IMR-90 (cell line): ENCODE data around the gene ZNF3. TPM values are rescaled to one million over a fixed set of nuclear protein-coding genes. Genes with fewer than 3 reads are reported as not detected.

ENCODE experiments used
- ATAC-seq: fragments of 200-7000 bp; cut with Tn5 transposase; 2 replicates; pipeline ENCODE4 v1.9.1; 2020; ENCODE audit warnings: low read depth, mild to moderate bottlenecking, moderate library complexity
- BruUV-seq: library from RNA; stranded (reverse); fragments of 400-500 nt; replicated peaks from 2 replicates; lab custom pipeline; 2021; lab: Mats Ljungman, UMichigan
- CTCF ChIA-PET: fragments of 300-600 bp; formaldehyde crosslinking; extraction: SDS; loops from one replicate; lab custom pipeline; 2021; ENCODE audit warnings: antibody characterized with exemption; lab: Yijun Ruan, JAX
- POLR2A ChIA-PET: fragments of 300-600 bp; sonication (Branson Sonifier 250); formaldehyde crosslinking; loops from one replicate; lab custom pipeline; 2022; ENCODE audit warnings: antibody characterized with exemption; ENCODE audit not compliant: unreplicated experiment; lab: Charles Lee
- DNase-seq: peaks from one replicate; pipeline ENCODE4 v3.0.0; 2013
- H2AFZ ChIP-seq: replicated peaks from 2 replicates; pipeline ENCODE3; 2013; ENCODE audit warnings: low read length, mild to moderate bottlenecking; ENCODE audit not compliant: poor library complexity
- H2AK5ac ChIP-seq: 2 replicates; pipeline ENCODE4 v1.6.1; 2013; ENCODE audit warnings: low read depth, low read length, inconsistent platforms
- H2AK9ac ChIP-seq: replicated peaks from 2 replicates; pipeline ENCODE3; 2013; ENCODE audit warnings: mild to moderate bottlenecking, low read depth, low read length, moderate library complexity; ENCODE audit not compliant: poor library complexity
- H2BK120ac ChIP-seq: 2 replicates; pipeline ENCODE4 v1.6.1; 2013; ENCODE audit warnings: low read depth, low read length, inconsistent platforms
- H2BK15ac ChIP-seq: 3 replicates; pipeline ENCODE4 v1.6.1; 2013; ENCODE audit warnings: low read depth, low read length, inconsistent platforms
- H2BK20ac ChIP-seq: 2 replicates; pipeline ENCODE4 v1.6.1; 2013; ENCODE audit warnings: low read depth, mild to moderate bottlenecking, inconsistent platforms, low read length, moderate library complexity
- H2BK5ac ChIP-seq: 2 replicates; pipeline ENCODE4 v1.6.1; 2013; ENCODE audit warnings: mild to moderate bottlenecking, low read depth, low read length, inconsistent platforms; ENCODE audit not compliant: poor library complexity, severe bottlenecking
- H3K14ac ChIP-seq: replicated peaks from 2 replicates; pipeline ENCODE4 v1.6.1; 2013; ENCODE audit warnings: low read depth, low read length, inconsistent platforms
- H3K18ac ChIP-seq: 2 replicates; pipeline ENCODE4 v1.6.1; 2013; ENCODE audit warnings: low read depth, low read length, control low read depth
- H3K23ac ChIP-seq: 2 replicates; pipeline ENCODE4 v1.6.1; 2013; ENCODE audit warnings: low read depth, low read length, inconsistent platforms
- H3K27ac ChIP-seq: 2 replicates; pipeline ENCODE4 v1.5.1; 2013; ENCODE audit warnings: mild to moderate bottlenecking, control low read depth, low read length; ENCODE audit not compliant: insufficient read depth
- H3K27me3 ChIP-seq: 2 replicates; pipeline ENCODE4 v1.6.1; 2013; ENCODE audit warnings: low read length; ENCODE audit not compliant: control insufficient read depth, insufficient read depth
- H3K36me3 ChIP-seq: 2 replicates; pipeline ENCODE4 v1.6.1; 2013; ENCODE audit warnings: low read length, mixed read lengths; ENCODE audit not compliant: control insufficient read depth, insufficient read depth
- H3K4ac ChIP-seq: 2 replicates; pipeline ENCODE4 v1.6.1; 2013; ENCODE audit warnings: low read depth, low read length, inconsistent platforms
- H3K4me1 ChIP-seq: 2 replicates; pipeline ENCODE4 v1.6.1; 2013; ENCODE audit warnings: low read length, mixed read lengths; ENCODE audit not compliant: control insufficient read depth, insufficient read depth
- H3K4me2 ChIP-seq: 2 replicates; pipeline ENCODE4 v1.6.1; 2013; ENCODE audit warnings: low read depth, mild to moderate bottlenecking, control low read depth, low read length, moderate library complexity
- H3K4me3 ChIP-seq: 2 replicates; pipeline ENCODE4 v1.5.1; 2013; ENCODE audit warnings: low read depth, mild to moderate bottlenecking, control low read depth, low read length, moderate library complexity; ENCODE audit not compliant: insufficient read depth
- H3K56ac ChIP-seq: 2 replicates; pipeline ENCODE4 v1.6.1; 2013; ENCODE audit warnings: low read length, inconsistent platforms; ENCODE audit not compliant: insufficient read depth; ENCODE audit errors: extremely low read depth
- H3K79me1 ChIP-seq, 2 experiments: 2 replicates each; pipeline ENCODE4 v1.6.1; 2013; ENCODE audit warnings: low read length in 2 of 2, inconsistent platforms in 1 of 2, low read depth in 1 of 2
- H3K9ac ChIP-seq: 2 replicates; pipeline ENCODE4 v1.6.1; 2013; ENCODE audit warnings: low read depth, low read length, control low read depth
- H3K9me1 ChIP-seq: 2 replicates; pipeline ENCODE4 v1.6.1; 2013; ENCODE audit warnings: low read length, inconsistent platforms; ENCODE audit not compliant: insufficient read depth
- H3K9me3 ChIP-seq: 2 replicates; pipeline ENCODE4 v1.6.1; 2013; ENCODE audit warnings: low read length; ENCODE audit not compliant: control insufficient read depth, insufficient read depth
- H4K20me1 ChIP-seq: 2 replicates; pipeline ENCODE4 v1.6.1; 2013; ENCODE audit warnings: low read length, inconsistent platforms; ENCODE audit not compliant: insufficient read depth
- H4K5ac ChIP-seq: 2 replicates; pipeline ENCODE4 v1.6.1; 2013; ENCODE audit warnings: mild to moderate bottlenecking, low read depth, low read length, control low read depth
- H4K8ac ChIP-seq, 2 experiments: 2 replicates each; pipeline ENCODE4 v1.6.1; 2013; ENCODE audit warnings: low read depth in 2 of 2, low read length in 2 of 2, control low read depth in 1 of 2, inconsistent platforms in 1 of 2
- H4K91ac ChIP-seq: 2 replicates; pipeline ENCODE4 v1.6.1; 2013; ENCODE audit warnings: low read depth, low read length, inconsistent platforms; ENCODE audit not compliant: insufficient read depth
- CTCF ChIP-seq: conservative IDR thresholded peaks from 2 replicates; pipeline ENCODE4 v1.5.1; 2012; ENCODE audit warnings: mild to moderate bottlenecking, low read depth, low read length, improper control_type of control experiment
- MAFK ChIP-seq: IDR thresholded peaks from 2 replicates; pipeline ENCODE4 v1.6.1; 2012; ENCODE audit warnings: low read depth, low read length, improper control_type of control experiment
- RAD21 ChIP-seq: IDR thresholded peaks from 2 replicates; pipeline ENCODE4 v1.6.1; 2012; ENCODE audit warnings: low read length, improper control_type of control experiment
- RCOR1 ChIP-seq: IDR thresholded peaks from 2 replicates; pipeline ENCODE4 v1.6.1; 2012; ENCODE audit warnings: mild to moderate bottlenecking, low read length, improper control_type of control experiment; ENCODE audit not compliant: insufficient replicate concordance
- WGBS, 2 experiments: methylation state at CpG; one replicate each; pipeline versions ENCODE4 v1.1.5 to v1.1.7; 2013; ENCODE audit warnings: missing lambda C conversion rate in 2 of 2; ENCODE audit not compliant: insufficient read length in 1 of 2; ENCODE audit errors: extremely low coverage in 2 of 2; 5-methylcytosine and 5-hydroxymethylcytosine counted together
- dilution Hi-C: fragments of 300-500 bp; cut with HindIII; formaldehyde crosslinking; loops from one replicate; pipeline ENCODE4 v1.14.3; 2018; ENCODE audit warnings: low sequenced_read_pairs; ENCODE audit not compliant: unreplicated experiment
- in situ Hi-C: fragments of 300-500 bp; cut with MboI; formaldehyde crosslinking; loops from 3 replicates; pipeline ENCODE4 v1.14.3; 2019; ENCODE audit warnings: low sequenced_read_pairs, inconsistent platforms, mixed read lengths
- intact Hi-C: fragments of 100-400 bp; cut with micrococcal nuclease; formaldehyde crosslinking; loops from 2 replicates; pipeline ENCODE4 v1.10.0; 2022
- polyA plus RNA-seq, 3 experiments: library from polyadenylated mRNA; depleted of rRNA; stranded (reverse); fragments of >200 nt; gene quantifications; 2 replicates each; pipeline ENCODE4 v1.2.3, GENCODE V29; 2012; ENCODE audit warnings: low replicate concordance in 1 of 3
- total RNA-seq: library from RNA; depleted of rRNA; stranded (reverse); fragments of >200 nt; gene quantifications from 2 replicates; pipeline ENCODE4 v1.2.3, GENCODE V29; 2012

ZNF3 gene
- total and polyA plus RNA-seq, 2 of the 4 experiments (the other 2 are of a cell fraction), result 24.8 to 30.8 TPM

GRCh38 chr7:100093925-100094486 lies 12.5 kb upstream of the ZNF3 start:
- no peaks in the 10 kb centered on the region for H3K9me3 ChIP-seq
- H2BK15ac ChIP-seq, result no peak overlapping the region
- no peak overlapping the region for H3K4me2 ChIP-seq
- peaks cover 9% of the 10 kb centered on the region for H3K9me1 ChIP-seq
- H3K9ac ChIP-seq, result no peak overlapping the region
- no peak overlapping the region for H3K23ac ChIP-seq
- H3K4ac ChIP-seq, result no peak overlapping the region
- H3K18ac ChIP-seq, result no peak overlapping the region
- H3K27me3 ChIP-seq, result no peaks in the 10 kb centered on the region
- peaks cover 15% of the 10 kb centered on the region for H4K20me1 ChIP-seq
- H2AK5ac ChIP-seq, result no peak overlapping the region
- H3K79me1 ChIP-seq, result peaks cover 44 to 83% of the 10 kb centered on the region in 2 experiments
- BruUV-seq, result no TSS peak
- in situ Hi-C loops, result no loop called here
- H4K91ac ChIP-seq, result no peak overlapping the region
- no peak overlapping the region for H2AFZ ChIP-seq
- DNase-seq (no peak), ATAC-seq (no peak)
- no peak overlapping the region for H2AK9ac ChIP-seq
- dilution Hi-C loops, result no loop called here
- TF ChIP-seq RAD21 (no peak), RCOR1 (no peak), MAFK (peak; percentile 97), CTCF (no peak)
- H3K27ac ChIP-seq, result no peak overlapping the region
- POLR2A ChIA-PET, result no interaction called here
- no peak overlapping the region for H4K5ac ChIP-seq
- no peak overlapping the region for H2BK20ac ChIP-seq
- H3K4me3 ChIP-seq, result no peak overlapping the region
- peaks cover 76% of the 10 kb centered on the region for H3K36me3 ChIP-seq
- no peak overlapping the region for H3K14ac ChIP-seq
- no peak overlapping the region for H2BK5ac ChIP-seq
- 92% methylated on average over 9 of the region's 16 CpGs; no CpG with 5 or more reads in 1 of the 2 experiments for WGBS, 2 experiments
- peaks cover 4% of the 10 kb centered on the region for H3K4me1 ChIP-seq
- no peak overlapping the region for H4K8ac ChIP-seq
- CTCF ChIA-PET, result no interaction called here
- intact Hi-C loops, result no loop called here
- no peak overlapping the region for H2BK120ac ChIP-seq
- H3K56ac ChIP-seq, result no peak overlapping the region
